Measurements from ENCODE around the gene SPOCD1.

The SPOCD1 gene

GRCh38 chr1:31786366-31787060 is 29.3 kb downstream of the SPOCD1 start:
- no peak for DNase-seq

DNA sequence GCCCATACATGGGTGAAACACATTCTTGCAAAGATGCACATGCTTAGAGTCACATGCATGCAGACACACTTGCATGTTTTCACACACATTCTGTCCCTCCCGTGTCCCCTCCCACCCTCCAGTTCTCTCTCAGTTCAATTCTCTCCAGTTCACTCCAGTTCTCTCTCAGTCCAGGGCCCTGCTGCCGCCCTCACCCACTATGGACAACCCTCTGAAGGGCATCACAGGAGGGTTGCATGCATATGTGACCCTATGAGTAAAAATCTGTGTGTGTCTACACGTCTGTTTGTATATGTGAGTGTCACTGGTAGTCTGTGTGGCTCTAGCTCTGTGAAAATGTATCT is 29.9 kb downstream of the SPOCD1 start:
- DNase-seq = no peak

DNA sequence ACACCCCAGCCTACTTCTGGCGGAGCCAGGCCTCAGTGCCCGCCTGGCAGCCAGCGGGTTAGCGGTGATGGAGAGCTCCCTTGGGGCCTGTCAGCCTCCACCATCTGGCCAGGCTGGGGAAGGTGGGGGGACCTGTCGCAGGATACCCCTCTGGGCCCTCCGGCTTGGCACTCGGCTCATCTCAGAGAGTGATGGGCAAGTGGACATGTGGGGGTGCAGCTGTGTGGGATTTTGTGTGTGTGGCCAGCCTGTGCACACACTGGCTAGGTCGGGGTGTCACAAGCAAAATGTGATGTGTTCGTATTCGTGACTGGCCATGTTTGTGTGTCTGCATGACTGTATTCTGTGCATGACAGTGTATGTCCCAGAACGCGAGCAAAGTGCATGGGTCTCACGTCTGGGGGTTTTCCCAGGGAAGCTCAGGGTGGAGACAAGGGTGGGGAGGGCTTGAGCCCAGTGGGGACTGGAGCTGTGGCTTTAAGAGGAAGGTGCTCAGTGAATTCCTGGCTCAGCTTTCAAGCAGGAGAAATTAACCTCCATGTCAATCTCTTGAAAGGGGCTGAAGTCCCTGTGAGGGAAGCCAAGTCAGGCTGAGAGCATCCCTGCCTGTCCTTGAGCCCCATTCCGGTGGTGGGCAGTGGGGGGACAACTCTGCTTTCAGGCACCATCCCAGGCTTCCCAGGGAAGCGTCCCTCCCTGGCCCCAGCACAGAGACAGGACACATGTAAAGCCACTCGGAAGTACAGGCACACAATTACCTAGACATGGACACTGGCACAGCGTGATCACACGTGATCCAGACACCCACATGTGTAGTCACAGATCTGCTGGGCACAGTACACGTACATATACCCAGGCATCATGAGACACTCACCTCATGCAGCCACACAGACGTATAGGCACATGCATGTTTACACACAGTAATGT is 30.5 kb downstream of the SPOCD1 start:
- DNase-seq = no peak

DNA sequence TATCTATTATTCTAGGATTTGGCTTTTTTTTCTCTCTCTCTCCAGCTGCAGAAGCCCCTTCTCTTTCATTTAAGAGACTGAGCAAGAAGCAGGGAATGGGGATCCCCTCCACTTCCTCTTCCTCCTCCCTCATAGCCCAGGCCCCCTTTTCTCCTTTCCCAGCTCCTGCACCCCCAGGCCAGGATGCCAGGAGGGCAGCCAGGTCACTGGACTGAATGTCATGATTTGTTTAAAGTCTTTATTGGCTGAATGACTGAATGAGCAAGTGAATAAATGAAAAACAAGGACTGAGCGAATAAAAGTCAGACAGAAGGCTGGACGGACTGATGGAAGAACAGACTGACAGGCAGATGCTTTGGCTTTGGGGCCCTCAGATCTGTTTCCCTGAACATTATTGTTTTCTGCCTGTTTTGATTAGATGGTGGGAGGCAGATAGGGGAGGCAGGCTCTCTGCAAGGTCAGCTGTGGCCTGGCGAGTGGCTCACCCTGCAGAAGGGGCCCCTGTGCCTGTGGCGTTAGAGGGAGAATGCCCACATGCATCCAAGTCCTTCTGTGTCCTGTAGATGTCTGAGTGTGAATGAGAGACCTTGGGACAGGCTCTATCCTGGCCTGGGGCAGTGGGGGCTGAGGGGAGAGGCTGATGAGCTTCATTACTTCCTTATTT is 31.3 kb downstream of the SPOCD1 start:
- no peak for DNase-seq

DNA sequence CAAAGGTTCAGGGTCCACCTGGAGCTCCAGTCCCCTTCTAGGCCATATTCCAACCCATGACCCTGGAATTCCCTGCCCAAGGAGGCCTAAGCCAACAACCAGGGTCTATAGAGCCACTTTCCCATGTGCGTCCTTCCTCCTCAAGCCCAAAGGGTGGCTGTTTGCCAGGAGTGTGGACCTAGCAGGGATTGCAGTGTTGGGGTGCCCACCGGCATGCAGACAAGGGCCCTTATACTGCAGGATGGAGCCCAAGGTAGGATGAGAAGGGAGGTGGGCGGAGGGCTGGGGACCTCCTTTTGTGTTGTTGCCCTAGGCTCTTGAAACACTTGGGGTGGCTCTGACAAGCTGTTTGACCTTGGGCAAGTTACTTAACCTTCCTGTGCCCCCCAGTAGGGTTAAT is 32.0 kb downstream of the SPOCD1 start:
- no peak for DNase-seq

DNA sequence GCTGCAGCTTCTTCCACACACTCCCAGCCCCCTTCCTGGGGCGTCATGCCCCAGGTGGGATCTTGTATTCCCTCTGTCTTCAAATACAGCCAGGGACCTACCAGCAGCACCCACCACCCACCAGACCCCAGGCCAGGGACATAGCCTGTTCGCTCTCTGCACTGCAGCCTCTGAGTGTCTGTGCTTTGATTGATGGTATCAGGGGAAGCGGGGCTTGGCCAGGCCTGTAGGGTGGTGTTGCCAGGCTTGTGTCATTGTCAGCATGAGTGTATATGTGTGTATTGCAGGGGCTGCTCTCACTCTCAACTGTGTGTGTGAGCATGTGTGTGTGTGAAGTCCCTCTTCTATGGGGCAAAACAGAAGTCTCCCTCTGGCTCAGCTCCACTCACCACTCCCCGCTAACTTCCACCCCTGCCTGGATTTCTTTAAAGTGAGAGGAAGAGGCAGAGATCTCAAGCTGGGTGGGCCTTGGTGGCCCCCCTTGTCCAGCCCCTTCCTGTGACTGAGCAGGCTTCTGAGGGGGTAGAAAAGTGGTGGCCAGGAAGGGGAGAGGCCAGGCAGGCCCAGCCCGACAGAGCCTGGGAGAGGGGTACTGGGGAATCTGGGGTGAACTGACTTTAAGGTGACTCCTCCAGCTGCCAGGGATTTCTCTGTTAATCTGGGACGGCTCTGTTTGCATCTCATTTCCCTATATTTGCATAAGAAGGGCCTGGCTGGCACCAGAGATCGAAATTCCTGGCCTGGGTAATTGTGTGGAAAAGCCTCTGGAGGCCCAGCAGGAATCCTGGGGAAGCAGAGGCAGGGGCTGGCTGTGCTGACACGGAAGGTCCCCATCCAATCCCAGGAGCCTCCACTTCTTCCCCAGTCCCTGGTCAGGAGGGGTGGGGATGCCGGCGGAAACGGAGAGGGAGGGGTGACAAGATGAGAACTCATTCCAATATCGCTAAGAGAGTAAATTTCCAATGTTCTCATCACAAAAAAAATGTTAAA is 33.1 kb downstream of the SPOCD1 start:
- DNase-seq = no peak

GRCh38 chr1:31781756-31782371 is 34.0 kb downstream of the SPOCD1 start:
- DNase-seq = no peak

DNA sequence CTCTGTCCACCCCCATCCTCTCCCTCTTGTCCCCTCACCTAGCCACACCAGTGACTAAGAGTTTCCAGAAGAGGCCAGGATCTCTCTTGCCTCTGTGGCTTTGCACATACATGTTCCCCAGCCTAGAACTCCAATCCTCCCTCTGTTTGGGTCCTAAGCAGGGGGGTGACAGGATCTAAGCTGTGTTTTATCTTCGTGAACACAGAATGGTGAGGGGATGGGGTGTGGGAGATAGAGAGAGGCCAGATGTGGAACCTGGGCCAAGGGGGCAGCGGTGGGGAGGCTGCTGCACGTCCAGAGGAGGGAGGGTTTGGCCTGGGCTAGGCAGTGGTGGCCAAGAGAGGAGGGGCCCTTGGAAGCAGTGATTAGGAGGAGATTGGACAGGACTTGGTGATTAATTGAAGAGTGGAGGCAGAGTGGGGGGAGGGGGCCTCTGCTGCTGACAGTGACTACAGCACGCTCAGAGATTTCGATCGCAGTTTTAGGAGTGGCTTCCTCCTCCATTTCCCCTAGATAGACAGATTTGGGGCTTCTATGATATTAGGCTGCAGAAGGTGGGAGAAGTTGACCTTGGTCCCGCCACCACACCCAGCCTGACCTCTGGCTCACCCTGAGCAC is 34.6 kb downstream of the SPOCD1 start:
- no peak for DNase-seq

DNA sequence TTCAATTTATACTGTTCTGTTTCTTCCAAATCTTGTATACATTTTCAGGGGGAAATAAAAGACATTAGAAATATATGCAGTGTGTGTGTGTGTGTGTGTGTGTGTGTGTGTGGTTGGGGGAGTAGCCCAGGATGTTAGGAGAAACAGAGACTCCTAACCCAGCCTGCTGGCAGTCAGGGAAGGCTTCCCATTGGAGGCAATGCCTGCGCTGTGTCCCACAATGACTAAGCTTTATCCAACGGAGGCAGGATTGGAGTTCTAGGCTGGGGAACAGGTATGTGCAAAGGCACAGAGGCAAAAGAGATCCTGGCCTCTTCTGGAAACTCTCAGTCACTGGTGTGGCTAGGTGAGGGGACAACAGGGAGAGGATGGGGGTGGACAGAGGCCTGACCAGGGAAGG is 35.2 kb downstream of the SPOCD1 start:
- DNase-seq = no peak

DNA sequence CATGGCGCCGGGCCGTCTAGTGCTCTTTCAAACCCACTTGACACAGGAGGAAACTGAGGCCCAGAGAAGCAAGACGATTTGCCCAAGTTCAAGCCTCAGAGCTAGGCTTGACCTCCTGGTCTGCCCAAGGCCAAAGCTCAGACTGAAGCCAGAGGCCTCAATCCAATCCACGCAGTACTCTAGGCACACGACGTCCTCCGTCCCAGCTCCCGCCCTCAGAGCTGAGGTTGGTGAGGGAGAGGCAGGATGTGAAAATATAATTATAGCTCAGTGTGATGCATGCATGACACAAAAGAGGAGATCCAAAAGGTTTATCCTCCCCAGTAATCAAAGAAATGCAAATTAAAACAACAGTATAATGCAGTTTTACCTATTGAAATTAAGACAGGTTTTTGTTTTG is 36.1 kb downstream of the SPOCD1 start:
- no peak for DNase-seq

- DNase-seq = no peak
Measured at GRCh38 chr1:31778763-31779488, 36.9 kb downstream of the SPOCD1 start.

DNA sequence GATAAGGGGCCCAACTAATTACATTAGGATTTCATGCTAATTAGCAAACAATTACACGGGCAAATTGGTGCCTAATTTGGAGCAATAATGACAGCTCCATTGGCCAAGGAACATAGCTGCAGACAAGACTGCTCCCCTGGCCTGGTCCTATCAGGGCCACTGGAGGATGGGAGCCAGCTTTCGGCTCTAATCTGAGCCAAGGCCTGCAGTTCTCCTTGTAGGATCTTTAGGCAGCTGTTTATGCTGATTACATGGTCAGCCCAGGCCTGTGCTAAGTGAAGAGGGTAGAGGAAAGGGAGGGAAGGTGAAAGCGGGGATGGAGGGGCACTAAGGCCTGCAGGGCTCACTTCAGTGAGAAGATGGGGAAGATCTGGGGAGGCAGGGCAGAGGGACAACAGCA is 39.3 kb downstream of the SPOCD1 start:
- DNase-seq = no peak

- DNase-seq = no peak
Measured at GRCh38 chr1:31776032-31776431, 39.8 kb downstream of the SPOCD1 start.

DNA sequence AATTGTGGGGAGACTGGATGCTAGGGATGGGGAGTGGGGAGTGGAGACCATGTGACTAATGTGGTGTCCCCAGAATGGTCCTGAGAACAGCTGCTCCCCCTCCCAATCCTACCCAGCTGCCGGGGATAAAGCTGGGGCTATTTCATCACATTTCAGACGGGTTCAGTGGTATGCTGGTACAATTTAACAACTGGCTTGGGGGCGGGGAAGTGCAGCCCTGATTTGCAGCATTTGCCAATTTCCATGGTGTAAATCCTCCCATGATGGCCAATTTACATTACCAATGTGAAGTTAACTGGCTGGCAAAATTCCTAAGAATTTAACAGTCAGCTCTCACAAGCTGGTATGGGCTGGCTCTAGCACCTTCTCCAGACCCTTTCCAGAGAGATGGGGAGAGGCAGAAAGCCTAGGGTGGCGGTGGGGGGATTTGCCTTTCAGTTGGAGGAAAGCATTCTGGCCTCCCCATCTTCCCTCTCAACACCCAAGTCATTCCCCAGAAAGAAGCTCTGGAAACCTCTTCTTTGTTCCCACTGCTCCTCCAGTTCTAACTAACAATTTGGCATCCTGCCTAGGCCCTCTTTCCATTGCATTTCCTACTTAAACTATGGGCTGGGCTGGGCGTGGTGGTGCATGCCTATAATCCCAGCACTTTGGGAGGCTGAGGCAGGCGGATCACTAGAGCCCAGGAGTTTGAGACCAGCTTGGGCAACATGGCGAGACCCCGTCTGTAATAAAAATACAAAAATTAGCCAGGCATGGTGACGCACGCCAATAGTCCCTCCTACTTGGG is 40.4 kb downstream of the SPOCD1 start:
- DNase-seq = no peak

- DNase-seq = no peak
Measured at GRCh38 chr1:31774495-31774894, 41.3 kb downstream of the SPOCD1 start.

DNA sequence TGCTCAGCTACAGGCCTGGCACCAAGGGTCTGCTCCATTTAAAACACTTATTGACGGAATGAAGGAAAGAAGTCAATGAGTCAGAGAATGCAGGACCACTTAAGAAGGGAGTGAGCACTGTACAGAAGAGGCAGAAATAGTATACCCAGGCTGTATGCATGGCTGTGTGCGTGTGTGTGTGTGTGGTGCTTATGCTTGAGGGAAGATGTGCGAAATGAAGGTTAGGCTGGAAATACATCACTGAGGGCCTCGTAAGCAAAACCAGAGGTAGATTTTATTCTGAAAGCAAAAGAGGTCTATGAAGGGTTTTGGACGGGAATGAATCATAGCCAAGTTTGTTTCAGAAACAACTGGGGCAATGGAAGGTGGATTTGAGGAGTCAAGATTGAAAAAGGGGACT is 42.0 kb downstream of the SPOCD1 start:
- DNase-seq = no peak

- DNase-seq = no peak
Measured at GRCh38 chr1:31772669-31773248, 43.1 kb downstream of the SPOCD1 start.

DNA sequence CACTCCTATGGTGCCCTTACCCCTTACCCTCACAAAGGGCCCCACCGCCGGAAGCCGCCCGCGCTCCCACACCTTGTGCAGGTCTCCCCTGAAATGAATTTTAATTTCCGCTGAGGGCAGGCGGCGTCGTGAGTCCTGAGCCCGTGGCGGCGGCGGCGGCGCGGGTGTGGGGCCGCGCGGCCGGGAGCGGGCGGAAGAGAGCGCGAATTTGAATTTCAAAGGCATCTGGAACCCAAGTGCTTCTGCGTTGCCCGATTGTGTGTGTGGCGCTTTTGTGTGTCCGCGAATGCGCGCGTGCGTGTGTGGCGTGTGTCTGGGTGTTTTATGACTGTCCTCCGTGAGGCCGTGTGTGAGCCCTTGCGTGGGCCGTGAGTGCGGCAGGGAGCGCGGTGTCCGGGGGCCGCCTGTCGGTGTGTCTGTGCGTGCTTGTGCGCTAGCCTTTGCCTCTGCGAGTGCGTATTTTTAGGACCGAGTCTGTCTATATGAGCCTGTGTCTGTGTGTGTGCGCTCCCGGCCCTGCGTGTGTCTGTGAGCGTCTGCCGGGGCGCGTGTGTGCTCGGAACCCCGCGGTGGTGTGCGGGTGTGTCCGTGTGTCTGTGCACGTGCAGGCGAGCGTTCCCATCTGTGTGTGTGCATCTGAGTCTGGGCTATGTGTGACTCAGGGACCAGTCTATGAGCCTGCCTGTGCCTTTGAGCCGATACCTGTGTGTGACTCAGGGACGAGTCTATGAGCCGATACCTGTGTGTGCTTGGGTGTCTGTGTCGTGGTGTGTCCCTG is 43.7 kb downstream of the SPOCD1 start:
- peak; percentile 39 for DNase-seq
